NB4 (cell line): ENCODE results near the gene FAXDC2.

Experiments used
- DNase-seq: peaks from one replicate; pipeline ENCODE4 v3.0.0; 2010; ENCODE audit warnings: low read depth
- H3K4me3 ChIP-seq: one replicate; pipeline ENCODE4 v1.5.1; 2011; ENCODE audit warnings: mild to moderate bottlenecking, low read depth, low read length, moderate library complexity
- MAX ChIP-seq: IDR thresholded peaks from 2 replicates; pipeline ENCODE4 v1.6.1; 2011; ENCODE audit warnings: low read depth, low read length
- MYC ChIP-seq: IDR thresholded peaks from 2 replicates; pipeline ENCODE4 v1.6.1; 2011; ENCODE audit warnings: low read depth, low read length
- POLR2A ChIP-seq: IDR thresholded peaks from 2 replicates; pipeline ENCODE4 v1.6.1; 2011; ENCODE audit warnings: mild to moderate bottlenecking; ENCODE audit not compliant: insufficient read length; ENCODE audit errors: extremely low read depth
- TF ChIP-seq, protein P1 (sequence below): IDR thresholded peaks from one replicate; pipeline ENCODE4 v1.5.1; 2012; ENCODE audit warnings: low read depth, low read length

FAXDC2 gene

DNA sequence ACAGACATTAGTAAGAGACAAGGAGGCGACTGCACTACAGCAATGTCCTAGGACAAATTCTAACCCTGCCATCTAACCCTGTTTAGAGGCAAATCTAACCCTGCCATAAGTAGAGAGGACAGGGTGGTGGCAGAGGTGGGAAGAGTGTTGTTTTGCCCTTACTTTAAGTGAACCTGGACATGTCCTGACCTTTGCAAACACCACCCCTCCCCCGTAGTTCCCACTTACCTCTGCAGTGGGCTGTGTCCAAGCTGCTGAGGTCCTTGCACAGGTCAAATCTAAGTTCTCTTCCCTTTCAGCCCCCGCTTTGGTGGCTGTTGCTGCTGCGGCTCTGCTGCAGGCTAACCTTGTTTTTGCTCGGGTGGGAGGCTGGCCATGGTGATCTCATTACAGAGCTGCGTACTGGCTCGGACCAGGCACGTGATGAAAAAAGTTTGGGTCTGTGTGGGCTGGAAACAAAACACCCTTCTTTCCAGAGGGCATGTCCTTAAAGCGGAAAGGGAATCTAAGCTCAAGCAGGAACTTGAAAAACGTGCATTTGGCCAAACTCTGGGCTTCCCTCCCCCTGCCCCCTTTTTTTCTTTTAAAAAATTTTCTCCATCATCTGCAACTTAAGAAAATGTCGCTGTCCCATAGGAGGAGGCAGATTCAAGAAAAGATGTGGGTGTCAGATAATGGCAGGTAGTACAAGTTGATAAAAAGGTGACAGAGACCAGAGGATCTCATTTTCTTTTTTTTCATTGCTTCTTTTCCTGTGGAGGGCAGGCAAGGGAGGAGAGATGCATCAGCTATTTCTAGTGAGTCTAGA, at the start of gene FAXDC2:
TSS of gene FAXDC2 (minus strand) at position 349 of the 808 bp plus-strand sequence. CDS start 12,425 bp downstream, outside the sequence.
- no peak for DNase-seq
- TF ChIP-seq MAX (no peak), POLR2A (no peak), MYC (no peak)
- TF ChIP-seq, protein P1, sequence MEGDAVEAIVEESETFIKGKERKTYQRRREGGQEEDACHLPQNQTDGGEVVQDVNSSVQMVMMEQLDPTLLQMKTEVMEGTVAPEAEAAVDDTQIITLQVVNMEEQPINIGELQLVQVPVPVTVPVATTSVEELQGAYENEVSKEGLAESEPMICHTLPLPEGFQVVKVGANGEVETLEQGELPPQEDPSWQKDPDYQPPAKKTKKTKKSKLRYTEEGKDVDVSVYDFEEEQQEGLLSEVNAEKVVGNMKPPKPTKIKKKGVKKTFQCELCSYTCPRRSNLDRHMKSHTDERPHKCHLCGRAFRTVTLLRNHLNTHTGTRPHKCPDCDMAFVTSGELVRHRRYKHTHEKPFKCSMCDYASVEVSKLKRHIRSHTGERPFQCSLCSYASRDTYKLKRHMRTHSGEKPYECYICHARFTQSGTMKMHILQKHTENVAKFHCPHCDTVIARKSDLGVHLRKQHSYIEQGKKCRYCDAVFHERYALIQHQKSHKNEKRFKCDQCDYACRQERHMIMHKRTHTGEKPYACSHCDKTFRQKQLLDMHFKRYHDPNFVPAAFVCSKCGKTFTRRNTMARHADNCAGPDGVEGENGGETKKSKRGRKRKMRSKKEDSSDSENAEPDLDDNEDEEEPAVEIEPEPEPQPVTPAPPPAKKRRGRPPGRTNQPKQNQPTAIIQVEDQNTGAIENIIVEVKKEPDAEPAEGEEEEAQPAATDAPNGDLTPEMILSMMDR = no peak
- H3K4me3 ChIP-seq = no peak within 1 kb of the TSS

DNA sequence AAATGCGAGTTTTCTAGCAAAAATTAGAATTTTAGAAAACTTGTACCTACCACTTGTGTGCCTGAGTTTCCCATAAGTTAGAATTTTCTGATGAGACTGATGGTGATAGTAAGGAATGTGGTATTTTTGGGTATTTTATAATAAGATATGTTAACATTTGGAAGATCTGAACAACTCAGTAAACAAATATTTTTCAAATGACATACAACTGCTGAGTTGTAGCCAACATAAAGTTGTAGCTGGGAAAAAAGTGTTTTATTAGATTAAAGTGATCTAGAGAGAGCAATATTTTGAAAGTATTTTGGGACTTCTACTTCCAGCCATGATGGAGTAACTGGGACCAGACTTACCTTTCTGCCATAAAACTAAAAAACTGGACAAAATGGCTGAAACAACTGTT, 49.7 kb upstream of the FAXDC2 start:
- no peak for DNase-seq
- TF ChIP-seq POLR2A (no peak), MYC (no peak), MAX (no peak)
- TF ChIP-seq, protein P1 = no peak
- no peak overlapping the region for H3K4me3 ChIP-seq

GRCh38 chr5:154899151-154899816, 48.9 kb upstream of the FAXDC2 start:
- no peak for DNase-seq
- no peak overlapping the region for H3K4me3 ChIP-seq
- TF ChIP-seq, protein P1 = no peak
- TF ChIP-seq MAX (no peak), MYC (no peak), POLR2A (no peak)

GRCh38 chr5:154898210-154898609, 47.8 kb upstream of the FAXDC2 start:
- DNase-seq = no peak
- no peak overlapping the region for H3K4me3 ChIP-seq
- no peak for TF ChIP-seq MYC
- TF ChIP-seq MAX = no peak
- no peak for TF ChIP-seq POLR2A
- TF ChIP-seq, protein P1 = no peak

DNA sequence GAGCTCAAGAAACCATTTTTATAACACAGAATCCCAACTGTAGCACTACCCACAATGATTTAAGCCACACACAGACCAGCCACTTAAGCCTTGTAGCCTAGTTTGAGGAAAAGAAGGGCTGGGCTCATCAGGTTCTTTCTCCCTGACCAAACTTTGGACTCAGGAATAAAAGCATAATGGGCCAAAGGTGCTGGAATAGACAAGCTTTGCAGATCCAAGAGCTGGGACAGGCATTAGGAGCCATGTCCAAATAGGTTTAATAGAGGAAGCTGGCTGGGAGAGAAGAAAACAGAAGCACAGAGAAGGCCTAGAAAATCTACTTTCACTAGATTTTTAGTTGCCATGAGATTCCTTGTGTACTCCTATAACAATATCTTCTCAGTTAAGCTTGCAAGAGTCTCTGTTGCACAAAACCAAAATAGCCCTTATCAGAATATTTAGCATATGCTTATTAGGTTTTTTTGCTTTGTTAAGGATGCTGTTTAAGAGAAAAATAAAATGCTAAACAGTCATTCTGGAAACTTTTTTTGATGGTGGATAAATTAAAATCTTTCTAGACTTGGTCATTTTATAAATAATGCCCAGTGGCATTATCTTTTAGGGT, 46.3 kb upstream of the FAXDC2 start:
- no peak for TF ChIP-seq POLR2A
- no peak for TF ChIP-seq MAX
- TF ChIP-seq, protein P1 = no peak
- TF ChIP-seq MYC = no peak
- DNase-seq = no peak
- no peak overlapping the region for H3K4me3 ChIP-seq
